Esophagus muscularis mucosa (tissue), 4 donors: ENCODE measurements around the gene CLNK. TPM values are rescaled to one million over a fixed set of nuclear protein-coding genes. Genes with fewer than 3 reads are reported as not detected.

Experiments
- DNase-seq: peaks from one replicate; pipeline ENCODE4 v3.0.0-alpha.2; 2017; ENCODE audit errors: extremely low spot score
- H3K27ac ChIP-seq, 4 donors: fragments of 200-600 bp; sonication (generic); replicated peaks in 1 of 4; 1 replicate in 3 of 4; 2 replicates in 1 of 4; pipeline ENCODE4 v1.5.1; 2016 to 2019; ENCODE audit warnings: mild to moderate bottlenecking in 1 of 4
- H3K27me3 ChIP-seq, 4 donors: fragments of 200-600 bp; sonication (generic); one replicate each; pipeline versions ENCODE4 v1.5.1 to v1.6.0; 2016 to 2019
- H3K36me3 ChIP-seq, 4 donors: fragments of 200-600 bp; sonication (generic); one replicate each; pipeline ENCODE4 v1.5.1; 2016 to 2019
- H3K4me1 ChIP-seq, 4 donors: fragments of 200-600 bp; sonication (generic); one replicate each; pipeline ENCODE4 v1.5.1; 2016 to 2019
- H3K4me3 ChIP-seq, 4 donors: fragments of 200-600 bp; sonication (generic); 1 replicate in 2 of 4; 2 replicates in 2 of 4; pipeline ENCODE4 v1.5.1; 2016 to 2019; ENCODE audit warnings: mild to moderate bottlenecking in 4 of 4, moderate library complexity in 1 of 4
- H3K9me3 ChIP-seq, 4 donors: fragments of 200-600 bp; sonication (generic); 1 replicate in 3 of 4; 2 replicates in 1 of 4; pipeline ENCODE4 v1.5.1; 2016 to 2019
- CTCF ChIP-seq, 3 experiments: fragments of 200-600 bp in 2 of 3; fragments of 450-650 bp in 1 of 3; sonication (generic) in 2 of 3; IDR thresholded peaks; one replicate each; pipeline ENCODE4 v1.5.1; 2017 to 2019; ENCODE audit warnings: antibody characterized with exemption in 3 of 3, mild to moderate bottlenecking in 2 of 3, moderate library complexity in 1 of 3
- EP300 ChIP-seq: sonication (generic); formaldehyde crosslinking; IDR thresholded peaks from one replicate; pipeline ENCODE4 v1.6.1; 2017; ENCODE audit warnings: antibody characterized with exemption
- POLR2A ChIP-seq: fragments of 450-650 bp; IDR thresholded peaks from one replicate; pipeline ENCODE4 v1.6.1; 2017; ENCODE audit warnings: antibody characterized with exemption, moderate library complexity, mild to moderate bottlenecking, low read depth
- POLR2AphosphoS5 ChIP-seq, 2 donors: sonication (generic); formaldehyde crosslinking; IDR thresholded peaks; one replicate each; pipeline ENCODE4 v1.6.1; 2017; ENCODE audit warnings: antibody characterized with exemption in 2 of 2
- WGBS: methylation state at CpG from one replicate; pipeline ENCODE4 v1.1.5; 2018; 5-methylcytosine and 5-hydroxymethylcytosine counted together
- intact Hi-C: fragments of 100-400 bp; cut with DNase I; formaldehyde crosslinking; loops from one replicate; pipeline ENCODE4 v1.15.1; 2023
- total RNA-seq, 4 donors: library from RNA; depleted of rRNA; stranded (reverse); fragments of >200 nt; gene quantifications; one replicate each; pipeline versions ENCODE4 v1.1.0 to v1.2.1, GENCODE V29; 2016

The CLNK gene
- total RNA-seq, 4 donors from 2014 or later, result not detected

GRCh38 chr4:10656420-10656819 lies 28.1 kb downstream of the CLNK start:
- 92% methylated on average over 3 of the region's 3 CpGs for WGBS
- DNase-seq, result no peak
- Histone ChIP-seq H3K4me1 (no peaks in the 10 kb centered on the region), H3K9me3 (no peaks in the 10 kb centered on the region), H3K27me3 (no peaks in the 10 kb centered on the region), H3K27ac (no peak overlapping the region), H3K4me3 (no peak overlapping the region), H3K36me3 (no peaks in the 10 kb centered on the region)
- TF ChIP-seq CTCF (IDR thresholded peaks at IDR 0.05), result no peak
- no peak for TF ChIP-seq POLR2AphosphoS5 (IDR thresholded peaks at IDR 0.05)
- TF ChIP-seq EP300, result no peak
- no peak for TF ChIP-seq POLR2A
- intact Hi-C loops, result no loop called here

- Histone ChIP-seq H3K9me3 (no peaks in the 10 kb centered on the region), H3K27ac (no peak overlapping the region), H3K36me3 (no peaks in the 10 kb centered on the region), H3K4me3 (no peak overlapping the region), H3K27me3 (no peaks in the 10 kb centered on the region), H3K4me1 (no peaks in the 10 kb centered on the region)
- DNase-seq, result no peak
- intact Hi-C loops, result no loop called here
- TF ChIP-seq POLR2AphosphoS5 (IDR thresholded peaks at IDR 0.05) (no peak), EP300 (no peak), POLR2A (no peak), CTCF (IDR thresholded peaks at IDR 0.05) (no peak)
- WGBS, result 65% methylated on average over 6 of the region's 6 CpGs
Measured at GRCh38 chr4:10655968-10656367, 28.6 kb downstream of the CLNK start.

- TF ChIP-seq EP300 (no peak), CTCF (IDR thresholded peaks at IDR 0.05) (no peak), POLR2AphosphoS5 (IDR thresholded peaks at IDR 0.05) (no peak), POLR2A (no peak)
- Histone ChIP-seq H3K27me3 (no peaks in the 10 kb centered on the region), H3K4me3 (no peak overlapping the region), H3K36me3 (no peaks in the 10 kb centered on the region), H3K9me3 (peaks cover 0 to 3% (median 0%) of the 10 kb centered on the region in 4 donors), H3K27ac (no peak overlapping the region), H3K4me1 (no peaks in the 10 kb centered on the region)
- WGBS, result 87% methylated on average over 2 of the region's 2 CpGs
- no peak for DNase-seq
- intact Hi-C loops, result no loop called here
Measured at GRCh38 chr4:10648479-10648878, 36.1 kb downstream of the CLNK start.

- Histone ChIP-seq H3K4me1 (no peaks in the 10 kb centered on the region), H3K36me3 (no peaks in the 10 kb centered on the region), H3K27me3 (no peaks in the 10 kb centered on the region), H3K27ac (no peak overlapping the region), H3K4me3 (no peak overlapping the region), H3K9me3 (peaks cover 0 to 3% (median 0%) of the 10 kb centered on the region in 4 donors)
- 88% methylated on average over 3 of the region's 3 CpGs for WGBS
- intact Hi-C loops, result no loop called here
- DNase-seq, result no peak
- TF ChIP-seq POLR2AphosphoS5 (IDR thresholded peaks at IDR 0.05) (no peak), EP300 (no peak), POLR2A (no peak), CTCF (IDR thresholded peaks at IDR 0.05) (no peak)
Measured at GRCh38 chr4:10647846-10648245, 36.7 kb downstream of the CLNK start.
